MM.1S (cell line): ENCODE results near the gene ATP2B2.

Experiments used
- DNase-seq: peaks from one replicate; pipeline ENCODE4 v3.0.0-alpha.2; 2015
- H2AFZ ChIP-seq: fragments of 300-600 bp; sonication (generic); 2 replicates; pipeline ENCODE4 v1.6.0; 2016; ENCODE audit warnings: antibody characterized with exemption, low read length
- H3F3A ChIP-seq: fragments of 300-600 bp; sonication (generic); 2 replicates; pipeline ENCODE4 v1.6.1; 2016; ENCODE audit warnings: mild to moderate bottlenecking, antibody characterized with exemption, low read length, moderate library complexity, mixed read lengths; ENCODE audit not compliant: insufficient read depth
- H3K27ac ChIP-seq: fragments of 300-600 bp; sonication (generic); 2 replicates; pipeline ENCODE4 v1.5.1; 2016; ENCODE audit warnings: mild to moderate bottlenecking, low read length
- H3K27me3 ChIP-seq: fragments of 300-600 bp; sonication (generic); replicated peaks from 2 replicates; pipeline ENCODE4 v1.6.0; 2016; ENCODE audit warnings: low read length; ENCODE audit not compliant: insufficient read depth
- H3K36me3 ChIP-seq: fragments of 300-600 bp; sonication (generic); replicated peaks from 2 replicates; pipeline ENCODE4 v1.6.1; 2016; ENCODE audit warnings: mild to moderate bottlenecking, low read length, mixed read lengths; ENCODE audit not compliant: insufficient read depth
- H3K4me1 ChIP-seq: fragments of 300-600 bp; sonication (generic); 2 replicates; pipeline ENCODE4 v1.6.1; 2016; ENCODE audit warnings: low read length, mixed read lengths
- H3K4me2 ChIP-seq: fragments of 300-600 bp; sonication (generic); 2 replicates; pipeline ENCODE4 v1.6.0; 2016; ENCODE audit warnings: low read depth, low read length
- H3K4me3 ChIP-seq: fragments of 300-600 bp; sonication (generic); 2 replicates; pipeline ENCODE4 v1.5.1; 2016; ENCODE audit warnings: low read length, mixed read lengths
- H3K79me2 ChIP-seq: fragments of 300-600 bp; sonication (generic); 2 replicates; pipeline ENCODE4 v1.6.1; 2016; ENCODE audit warnings: mixed run types, low read length, mixed read lengths
- H3K9ac ChIP-seq: fragments of 300-600 bp; sonication (generic); 2 replicates; pipeline ENCODE4 v1.6.1; 2016; ENCODE audit warnings: low read length, mixed read lengths
- H3K9me2 ChIP-seq: fragments of 300-600 bp; sonication (generic); replicated peaks from 2 replicates; pipeline ENCODE4 v1.6.1; 2016; ENCODE audit warnings: mild to moderate bottlenecking, low read length, mixed read lengths; ENCODE audit not compliant: insufficient read depth
- H3K9me3 ChIP-seq: fragments of 300-600 bp; sonication (generic); replicated peaks from 2 replicates; pipeline ENCODE4 v1.6.1; 2016; ENCODE audit warnings: mild to moderate bottlenecking, low read length, mixed read lengths; ENCODE audit not compliant: insufficient read depth
- H4K20me1 ChIP-seq: fragments of 300-600 bp; sonication (generic); 2 replicates; pipeline ENCODE4 v1.6.1; 2016; ENCODE audit warnings: mild to moderate bottlenecking, low read length, moderate library complexity, mixed read lengths; ENCODE audit not compliant: insufficient read depth
- CTCF ChIP-seq: fragments of 300-600 bp; sonication (generic); IDR thresholded peaks from 2 replicates; pipeline ENCODE4 v1.5.1; 2016; ENCODE audit warnings: antibody characterized with exemption, low read length, mixed read lengths
- EZH2 ChIP-seq: fragments of 300-600 bp; sonication (generic); optimal IDR thresholded peaks from 2 replicates; pipeline ENCODE3; 2017; ENCODE audit warnings: low read depth, mild to moderate bottlenecking, antibody characterized with exemption, low read length, mixed read lengths
- EZH2phosphoT487 ChIP-seq: fragments of 300-600 bp; sonication (generic); IDR thresholded peaks from 2 replicates; pipeline ENCODE4 v1.6.1; 2018; ENCODE audit warnings: antibody characterized with exemption, low read length

The ATP2B2 gene

DNA sequence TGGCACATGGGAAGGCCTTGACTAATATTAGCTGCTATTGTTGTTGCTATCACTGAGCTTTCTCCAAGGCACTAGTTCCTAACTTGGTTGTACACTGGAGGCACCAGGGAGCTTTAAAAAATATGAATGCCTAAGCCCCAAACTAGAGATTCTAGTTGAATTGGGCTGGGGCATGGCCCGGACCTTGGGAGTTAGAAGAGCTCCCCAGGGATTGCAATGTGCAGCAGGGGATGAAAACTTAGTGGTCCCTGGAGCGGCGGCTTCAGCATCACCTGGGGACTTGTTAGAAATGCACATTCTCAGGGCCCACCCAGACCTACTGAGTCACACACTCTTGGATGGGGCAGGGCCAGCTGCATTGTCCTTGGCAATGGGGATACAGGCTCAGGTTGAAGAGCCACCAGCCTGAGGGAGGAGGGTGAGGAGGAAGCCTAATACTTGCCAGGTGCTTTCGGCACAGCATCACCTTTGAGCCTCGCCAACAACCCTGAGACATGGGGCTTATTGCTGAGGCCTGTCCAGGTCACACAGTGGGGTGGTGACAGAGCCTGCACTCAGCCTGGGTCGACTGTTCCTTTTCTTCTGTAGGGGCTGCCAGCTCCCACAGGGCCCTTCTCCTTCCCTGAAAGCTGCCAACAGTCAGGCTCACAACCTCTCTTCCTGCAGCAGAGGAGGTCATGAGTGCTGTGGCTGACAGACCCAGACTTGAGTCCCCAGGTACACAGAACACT is 84.5 kb downstream of the ATP2B2 start:
- H3K79me2 ChIP-seq: no peaks in the 10 kb centered on the region
- H3K27me3 ChIP-seq: no peaks in the 10 kb centered on the region
- no peaks in the 10 kb centered on the region for H3K36me3 ChIP-seq
- no peaks in the 10 kb centered on the region for H3K9me3 ChIP-seq
- DNase-seq: no peak
- TF ChIP-seq EZH2 (no peak), CTCF (no peak), EZH2phosphoT487 (no peak)
- H3F3A ChIP-seq: no peaks in the 10 kb centered on the region
- no peak overlapping the region for H3K27ac ChIP-seq
- no peaks in the 10 kb centered on the region for H4K20me1 ChIP-seq
- no peak overlapping the region for H2AFZ ChIP-seq
- no peaks in the 10 kb centered on the region for H3K4me1 ChIP-seq
- H3K9me2 ChIP-seq: no peaks in the 10 kb centered on the region
- H3K4me3 ChIP-seq: no peak overlapping the region
- H3K4me2 ChIP-seq: no peak overlapping the region
- H3K9ac ChIP-seq: no peak overlapping the region

GRCh38 chr3:10419637-10420232 is 85.7 kb downstream of the ATP2B2 start:
- Histone ChIP-seq H4K20me1 (no peaks in the 10 kb centered on the region), H3K79me2 (no peaks in the 10 kb centered on the region), H3K27me3 (no peaks in the 10 kb centered on the region), H3K4me3 (no peak overlapping the region), H3K9me3 (no peaks in the 10 kb centered on the region), H3K9ac (no peak overlapping the region), H2AFZ (no peak overlapping the region), H3K9me2 (no peaks in the 10 kb centered on the region), H3K36me3 (no peaks in the 10 kb centered on the region), H3K4me1 (no peaks in the 10 kb centered on the region), H3F3A (no peaks in the 10 kb centered on the region), H3K4me2 (no peak overlapping the region), H3K27ac (no peak overlapping the region)
- TF ChIP-seq EZH2phosphoT487 (no peak), CTCF (no peak), EZH2 (no peak)
- no peak for DNase-seq

DNA sequence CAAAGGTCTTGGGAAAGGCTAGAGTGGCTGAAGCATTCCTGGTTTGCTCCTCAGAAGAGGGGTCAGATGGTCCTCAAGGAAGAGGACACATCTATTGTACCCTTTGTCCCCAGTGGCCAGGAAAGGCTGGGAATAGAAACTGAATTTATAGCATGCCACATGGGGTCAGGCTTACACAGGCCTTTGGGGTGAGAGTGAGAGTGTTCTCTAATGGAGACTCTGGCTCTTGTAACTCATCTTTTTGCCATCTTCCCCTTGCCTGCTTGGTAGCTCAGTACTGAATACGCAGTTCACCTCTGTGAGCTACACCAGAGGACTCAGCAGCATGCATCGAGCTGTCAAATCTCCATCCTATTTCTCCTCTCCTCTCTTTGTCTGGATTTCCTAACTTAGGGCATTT is 87.5 kb downstream of the ATP2B2 start:
- Histone ChIP-seq H3K9me2 (no peaks in the 10 kb centered on the region), H3K9me3 (no peaks in the 10 kb centered on the region), H3K4me1 (no peaks in the 10 kb centered on the region), H2AFZ (no peak overlapping the region), H3K27me3 (no peaks in the 10 kb centered on the region), H3K27ac (no peak overlapping the region), H3K4me3 (no peak overlapping the region), H3F3A (no peaks in the 10 kb centered on the region), H4K20me1 (no peaks in the 10 kb centered on the region), H3K79me2 (no peaks in the 10 kb centered on the region), H3K9ac (no peak overlapping the region), H3K4me2 (no peak overlapping the region), H3K36me3 (no peaks in the 10 kb centered on the region)
- no peak for DNase-seq
- no peak for TF ChIP-seq EZH2phosphoT487
- TF ChIP-seq EZH2: no peak
- no peak; the same call in 1 of the 2 replicates for TF ChIP-seq CTCF
